ENCODE measurements around the gene DPP6.

DPP6 gene

DNA sequence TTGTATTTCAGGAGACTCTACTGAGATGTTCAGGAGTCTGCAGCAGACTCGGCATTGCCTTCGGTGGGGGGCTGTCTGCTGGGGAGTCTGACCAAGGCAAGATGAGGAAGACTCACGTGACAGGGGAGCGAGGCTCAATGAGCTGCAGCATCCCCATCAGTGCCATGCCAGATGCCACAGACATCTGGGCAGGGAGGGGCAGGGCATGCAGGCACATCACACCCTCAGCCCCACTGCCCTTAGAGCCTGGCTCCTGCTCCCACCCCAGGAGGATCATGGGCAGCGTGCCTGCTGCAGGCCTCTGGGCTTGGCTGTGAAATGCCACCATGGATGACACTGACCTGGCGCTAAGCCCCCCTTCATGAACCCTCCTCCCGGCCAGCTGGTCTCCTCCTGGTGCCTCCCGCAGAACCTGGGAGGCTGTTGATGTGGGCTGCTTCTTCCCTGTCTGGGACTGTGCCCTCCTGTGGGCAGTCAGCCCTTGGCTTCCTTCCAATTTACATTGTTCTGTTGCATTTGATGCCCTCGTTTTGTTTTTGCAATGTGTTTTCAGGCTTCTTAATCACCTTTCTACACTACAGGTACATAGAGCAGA is 715.7 kb downstream of the DPP6 start:
- H3K4me3 ChIP-seq (replicated peaks; ENCODE audit: low read depth, low read length) = no peak overlapping the region
- TF ChIP-seq, protein P1, sequence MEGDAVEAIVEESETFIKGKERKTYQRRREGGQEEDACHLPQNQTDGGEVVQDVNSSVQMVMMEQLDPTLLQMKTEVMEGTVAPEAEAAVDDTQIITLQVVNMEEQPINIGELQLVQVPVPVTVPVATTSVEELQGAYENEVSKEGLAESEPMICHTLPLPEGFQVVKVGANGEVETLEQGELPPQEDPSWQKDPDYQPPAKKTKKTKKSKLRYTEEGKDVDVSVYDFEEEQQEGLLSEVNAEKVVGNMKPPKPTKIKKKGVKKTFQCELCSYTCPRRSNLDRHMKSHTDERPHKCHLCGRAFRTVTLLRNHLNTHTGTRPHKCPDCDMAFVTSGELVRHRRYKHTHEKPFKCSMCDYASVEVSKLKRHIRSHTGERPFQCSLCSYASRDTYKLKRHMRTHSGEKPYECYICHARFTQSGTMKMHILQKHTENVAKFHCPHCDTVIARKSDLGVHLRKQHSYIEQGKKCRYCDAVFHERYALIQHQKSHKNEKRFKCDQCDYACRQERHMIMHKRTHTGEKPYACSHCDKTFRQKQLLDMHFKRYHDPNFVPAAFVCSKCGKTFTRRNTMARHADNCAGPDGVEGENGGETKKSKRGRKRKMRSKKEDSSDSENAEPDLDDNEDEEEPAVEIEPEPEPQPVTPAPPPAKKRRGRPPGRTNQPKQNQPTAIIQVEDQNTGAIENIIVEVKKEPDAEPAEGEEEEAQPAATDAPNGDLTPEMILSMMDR (IDR thresholded peaks at IDR 0.05; ENCODE audit: low read depth, low read length, missing control alignments) = no peak
- DNase-seq (ENCODE audit: extremely low read depth, low read depth) = no peak

- DNase-seq (ENCODE audit: extremely low read depth, low read depth) = no peak
- no peak overlapping the region for H3K4me3 ChIP-seq (replicated peaks; ENCODE audit: low read depth, low read length)
- TF ChIP-seq, protein P1 (IDR thresholded peaks at IDR 0.05; ENCODE audit: low read depth, low read length, missing control alignments) = no peak
These were observed 716.8 kb downstream of the DPP6 start for GRCh38 chr7:154769001-154769400.

GRCh38 chr7:154769527-154769926 is 717.3 kb downstream of the DPP6 start:
- TF ChIP-seq, protein P1 (IDR thresholded peaks at IDR 0.05; ENCODE audit: low read depth, low read length, missing control alignments) = no peak
- no peak for DNase-seq (ENCODE audit: extremely low read depth, low read depth)
- no peak overlapping the region for H3K4me3 ChIP-seq (replicated peaks; ENCODE audit: low read depth, low read length)

DNA sequence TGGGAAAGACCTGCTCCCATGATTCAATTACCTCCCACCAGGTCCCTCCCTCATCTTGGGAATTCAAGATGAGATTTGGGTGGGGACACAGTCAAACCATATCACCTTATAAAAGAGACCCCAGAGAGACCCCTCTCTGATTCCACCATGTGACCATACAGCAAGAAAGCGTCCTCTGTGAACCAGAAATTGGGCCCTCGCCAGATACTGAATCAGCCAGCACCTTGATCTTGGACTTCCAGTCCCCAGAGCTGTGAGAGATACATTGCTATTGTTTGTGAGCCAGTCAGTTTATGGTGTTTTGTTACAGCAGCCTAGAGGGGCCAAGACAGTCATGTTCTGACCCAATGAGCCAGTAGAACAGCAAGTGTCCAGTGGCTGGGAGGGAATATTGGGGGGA is 718.2 kb downstream of the DPP6 start:
- DNase-seq (ENCODE audit: extremely low read depth, low read depth) = no peak
- H3K4me3 ChIP-seq (replicated peaks; ENCODE audit: low read depth, low read length) = no peak overlapping the region
- TF ChIP-seq, protein P1 (IDR thresholded peaks at IDR 0.05; ENCODE audit: low read depth, low read length, missing control alignments) = no peak

GRCh38 chr7:154770962-154771361 is 718.8 kb downstream of the DPP6 start:
- TF ChIP-seq, protein P1 (IDR thresholded peaks at IDR 0.05; ENCODE audit: low read depth, low read length, missing control alignments) = no peak
- no peak for DNase-seq (ENCODE audit: extremely low read depth, low read depth)
- no peak overlapping the region for H3K4me3 ChIP-seq (replicated peaks; ENCODE audit: low read depth, low read length)

GRCh38 chr7:154774303-154774969 is 722.2 kb downstream of the DPP6 start:
- TF ChIP-seq, protein P1 (IDR thresholded peaks at IDR 0.05; ENCODE audit: low read depth, low read length, missing control alignments) = no peak
- DNase-seq (ENCODE audit: extremely low read depth, low read depth) = no peak
- H3K4me3 ChIP-seq (replicated peaks; ENCODE audit: low read depth, low read length) = no peak overlapping the region
